ENCODE measurements around the gene TTC22.

TTC22 gene

GRCh38 chr1:54807756-54808155 is 6.6 kb upstream of the TTC22 start:
- H3K27me3 ChIP-seq, result no peaks in the 10 kb centered on the region
- H3K9me3 ChIP-seq, result no peaks in the 10 kb centered on the region
- no peaks in the 10 kb centered on the region for H3K4me1 ChIP-seq
- no peak for TF ChIP-seq CTCF (IDR thresholded peaks at IDR 0.05; ENCODE audit: low read depth, low read length)
- no peak overlapping the region for H3K4me3 ChIP-seq (ENCODE audit: low read depth, low read length)
- H3K36me3 ChIP-seq, result no peaks in the 10 kb centered on the region
- DNase-seq, result no peak

GRCh38 chr1:54806931-54807611 is 5.9 kb upstream of the TTC22 start:
- Histone ChIP-seq H3K4me3 (ENCODE audit: low read depth, low read length) (no peak overlapping the region), H3K4me1 (no peaks in the 10 kb centered on the region), H3K9me3 (no peaks in the 10 kb centered on the region), H3K27me3 (no peaks in the 10 kb centered on the region), H3K36me3 (no peaks in the 10 kb centered on the region)
- no peak for DNase-seq
- no peak for TF ChIP-seq CTCF (IDR thresholded peaks at IDR 0.05; ENCODE audit: low read depth, low read length)

- TF ChIP-seq CTCF (IDR thresholded peaks at IDR 0.05; ENCODE audit: low read depth, low read length), result no peak
- no peaks in the 10 kb centered on the region for H3K9me3 ChIP-seq
- no peak for DNase-seq
- no peak overlapping the region for H3K4me3 ChIP-seq (ENCODE audit: low read depth, low read length)
- no peaks in the 10 kb centered on the region for H3K4me1 ChIP-seq
- no peaks in the 10 kb centered on the region for H3K27me3 ChIP-seq
- no peaks in the 10 kb centered on the region for H3K36me3 ChIP-seq
Observed at GRCh38 chr1:54805981-54806381, 4.9 kb upstream of the TTC22 start.

GRCh38 chr1:54805466-54805865 is 4.3 kb upstream of the TTC22 start:
- no peak for DNase-seq
- Histone ChIP-seq H3K27me3 (no peaks in the 10 kb centered on the region), H3K4me3 (ENCODE audit: low read depth, low read length) (no peak overlapping the region), H3K4me1 (no peaks in the 10 kb centered on the region), H3K36me3 (no peaks in the 10 kb centered on the region), H3K9me3 (no peaks in the 10 kb centered on the region)
- no peak for TF ChIP-seq CTCF (IDR thresholded peaks at IDR 0.05; ENCODE audit: low read depth, low read length)

- H3K36me3 ChIP-seq, result no peaks in the 10 kb centered on the region
- no peaks in the 10 kb centered on the region for H3K27me3 ChIP-seq
- no peak for DNase-seq
- no peaks in the 10 kb centered on the region for H3K9me3 ChIP-seq
- H3K4me1 ChIP-seq, result no peaks in the 10 kb centered on the region
- TF ChIP-seq CTCF (IDR thresholded peaks at IDR 0.05; ENCODE audit: low read depth, low read length), result no peak
- no peak overlapping the region for H3K4me3 ChIP-seq (ENCODE audit: low read depth, low read length)
Observed at GRCh38 chr1:54804471-54805132, 3.5 kb upstream of the TTC22 start.

- H3K9me3 ChIP-seq, result no peaks in the 10 kb centered on the region
- TF ChIP-seq CTCF (IDR thresholded peaks at IDR 0.05; ENCODE audit: low read depth, low read length), result no peak
- H3K4me1 ChIP-seq, result no peaks in the 10 kb centered on the region
- no peak for DNase-seq
- H3K36me3 ChIP-seq, result no peaks in the 10 kb centered on the region
- H3K27me3 ChIP-seq, result no peaks in the 10 kb centered on the region
- H3K4me3 ChIP-seq (ENCODE audit: low read depth, low read length), result no peak overlapping the region
Observed at GRCh38 chr1:54803761-54804470, 2.8 kb upstream of the TTC22 start.
